Measurements from ENCODE around the gene IGSF1. TPM values are rescaled to one million over a fixed set of nuclear protein-coding genes. Genes with fewer than 3 reads are reported as not detected.
"Not testable (repeated sequence)": the region's sequence is repeated elsewhere in the genome, so short reads cannot be mapped to it uniquely, and the experiment has no call there.

IGSF1 gene
- total RNA-seq, 1 experiment from 2014 or later: not detected

DNA sequence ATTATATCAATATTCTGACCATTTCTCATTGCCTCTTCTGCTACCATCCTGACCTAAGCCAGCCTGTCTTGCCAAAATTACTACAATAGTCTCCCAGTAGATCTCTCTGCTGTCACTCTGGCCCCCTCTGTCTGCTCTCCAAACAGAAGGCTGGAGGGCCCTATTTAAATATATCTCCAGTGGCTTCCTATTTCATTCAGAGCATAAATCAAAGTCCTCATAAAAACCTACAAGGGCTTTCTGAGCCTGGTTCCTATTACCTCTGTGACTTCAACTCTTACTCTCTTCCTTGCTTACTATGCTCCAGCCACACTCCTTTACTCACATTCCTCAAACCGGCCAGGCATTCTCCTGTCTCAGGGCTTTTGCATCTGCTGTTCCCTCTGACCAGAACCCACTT lies 19.0 kb downstream of the IGSF1 start:
- no peak for DNase-seq (ENCODE audit: low spot score)

DNA sequence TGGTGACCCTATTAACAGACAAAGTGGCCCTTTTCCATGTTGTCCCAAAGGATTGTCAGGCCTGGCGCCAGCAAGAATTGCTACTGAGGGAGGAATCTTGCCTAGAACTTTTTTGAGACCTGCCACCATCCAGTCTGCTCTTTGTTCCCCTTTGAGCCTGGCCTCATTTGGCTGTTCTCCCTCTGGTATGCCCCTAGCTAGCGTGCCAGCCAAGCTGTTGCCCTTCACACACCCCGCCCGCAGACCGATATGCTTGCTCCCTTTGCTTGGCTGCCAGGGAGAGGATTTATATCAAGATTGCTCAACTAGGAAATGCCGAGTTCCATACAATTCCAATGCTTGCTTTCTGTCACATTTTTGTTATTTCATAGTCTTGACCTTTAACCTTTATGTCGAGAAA lies 24.4 kb downstream of the IGSF1 start:
- DNase-seq (ENCODE audit: low spot score): no peak

DNA sequence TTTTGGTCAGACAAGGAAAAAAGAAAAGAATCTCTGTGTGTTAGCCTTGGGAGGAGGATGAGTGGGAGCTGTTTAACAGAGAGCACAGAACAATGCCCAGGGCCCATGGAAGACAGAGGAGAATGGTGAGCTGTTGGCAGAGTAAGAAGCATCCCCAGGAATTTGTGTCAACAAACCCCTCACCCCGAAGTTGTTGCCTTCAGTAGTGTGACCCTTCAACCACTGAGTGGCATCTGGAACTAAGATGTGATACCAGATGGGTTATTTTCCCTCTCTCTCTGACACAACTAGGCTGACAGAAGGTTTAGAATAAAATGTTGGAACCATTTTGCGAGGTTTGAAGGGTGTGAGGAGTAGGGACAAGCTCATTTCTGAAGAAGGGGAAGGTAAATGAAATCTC lies 25.1 kb downstream of the IGSF1 start:
- no peak for DNase-seq (ENCODE audit: low spot score)

DNA sequence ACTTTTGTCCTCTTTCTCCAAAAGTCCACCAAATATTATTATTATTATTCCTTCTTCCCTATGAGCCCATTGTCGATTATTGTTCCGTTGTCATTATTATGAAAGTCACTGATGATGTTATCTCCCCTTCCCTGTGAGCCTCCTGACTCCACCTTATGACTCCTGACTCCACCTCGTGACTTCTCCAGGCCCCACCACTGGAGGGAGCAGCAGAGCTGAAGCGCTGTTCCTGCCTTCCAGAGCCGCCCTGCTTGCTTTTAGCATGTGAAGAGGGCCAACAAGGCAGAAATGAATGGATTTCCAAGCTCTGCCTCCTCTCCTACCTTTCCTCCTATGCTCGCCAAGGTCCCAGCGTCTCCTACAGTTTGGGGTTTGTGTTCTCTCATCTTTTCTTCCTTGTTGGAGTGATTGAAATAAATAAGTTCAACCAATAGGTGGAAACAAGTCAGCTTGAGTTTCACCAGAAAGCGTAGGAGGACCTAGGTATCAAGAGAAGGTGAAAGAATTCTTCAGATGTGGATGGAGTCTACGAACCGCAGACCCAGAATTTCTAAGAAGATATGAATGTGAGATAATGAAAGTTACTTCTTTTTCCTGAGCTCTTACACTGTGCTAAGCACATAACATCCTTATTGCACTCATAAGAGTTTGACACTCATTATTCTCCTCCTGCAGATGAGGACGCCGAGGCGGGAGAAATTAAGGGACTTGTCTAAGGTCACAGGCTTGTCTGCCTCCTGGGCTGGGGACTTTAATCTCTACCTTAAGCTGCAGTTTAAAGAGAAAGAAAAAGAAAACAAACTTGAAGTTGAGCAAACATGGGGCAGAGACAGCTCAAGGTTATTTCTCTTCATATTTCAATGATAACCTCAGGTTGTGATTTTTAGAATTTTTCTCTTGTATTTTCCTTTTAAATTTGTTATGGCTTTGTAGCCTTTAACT lies 26.1 kb downstream of the IGSF1 start:
- DNase-seq (ENCODE audit: low spot score): peak; percentile 1

DNA sequence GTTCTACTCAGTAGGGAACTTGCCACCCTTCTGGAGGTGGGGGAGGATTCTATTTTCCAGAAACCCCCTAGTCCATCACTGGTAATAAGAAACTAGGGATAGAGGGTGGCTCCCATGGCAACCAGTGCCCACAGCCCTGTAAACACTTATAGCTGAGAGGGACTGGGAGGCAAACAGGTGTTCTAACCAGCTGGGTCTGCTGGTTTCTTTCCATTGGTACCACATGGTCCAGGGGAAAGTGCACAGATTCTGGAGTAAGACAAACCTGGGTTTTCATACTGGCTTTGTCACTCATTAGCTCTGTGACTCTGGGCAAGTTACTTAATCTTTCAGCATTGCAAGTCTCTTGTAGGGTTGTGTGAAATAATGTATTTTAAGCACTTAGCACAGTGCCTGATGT lies 26.9 kb downstream of the IGSF1 start:
- DNase-seq (ENCODE audit: low spot score): no peak

DNA sequence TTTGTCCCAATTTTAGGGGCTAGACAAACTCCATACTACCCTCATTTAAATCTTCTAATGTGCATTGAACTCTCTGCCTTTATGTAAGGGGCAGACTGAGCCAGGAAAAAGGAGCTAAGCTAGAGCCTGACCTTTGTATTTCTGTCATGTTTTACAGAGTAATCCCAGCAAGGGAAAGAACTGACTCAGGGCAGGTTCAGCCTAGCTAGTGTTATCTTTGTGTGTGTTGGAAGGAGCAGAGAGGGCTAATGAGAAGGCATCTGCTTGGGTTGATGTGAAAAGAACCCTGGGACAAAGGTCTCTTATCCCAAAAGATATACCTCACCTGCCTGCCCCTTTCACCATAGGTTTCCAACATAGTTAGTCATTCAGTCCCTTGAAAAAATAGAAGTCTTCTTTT lies 31.7 kb downstream of the IGSF1 start:
- no peak for DNase-seq (ENCODE audit: low spot score)

DNA sequence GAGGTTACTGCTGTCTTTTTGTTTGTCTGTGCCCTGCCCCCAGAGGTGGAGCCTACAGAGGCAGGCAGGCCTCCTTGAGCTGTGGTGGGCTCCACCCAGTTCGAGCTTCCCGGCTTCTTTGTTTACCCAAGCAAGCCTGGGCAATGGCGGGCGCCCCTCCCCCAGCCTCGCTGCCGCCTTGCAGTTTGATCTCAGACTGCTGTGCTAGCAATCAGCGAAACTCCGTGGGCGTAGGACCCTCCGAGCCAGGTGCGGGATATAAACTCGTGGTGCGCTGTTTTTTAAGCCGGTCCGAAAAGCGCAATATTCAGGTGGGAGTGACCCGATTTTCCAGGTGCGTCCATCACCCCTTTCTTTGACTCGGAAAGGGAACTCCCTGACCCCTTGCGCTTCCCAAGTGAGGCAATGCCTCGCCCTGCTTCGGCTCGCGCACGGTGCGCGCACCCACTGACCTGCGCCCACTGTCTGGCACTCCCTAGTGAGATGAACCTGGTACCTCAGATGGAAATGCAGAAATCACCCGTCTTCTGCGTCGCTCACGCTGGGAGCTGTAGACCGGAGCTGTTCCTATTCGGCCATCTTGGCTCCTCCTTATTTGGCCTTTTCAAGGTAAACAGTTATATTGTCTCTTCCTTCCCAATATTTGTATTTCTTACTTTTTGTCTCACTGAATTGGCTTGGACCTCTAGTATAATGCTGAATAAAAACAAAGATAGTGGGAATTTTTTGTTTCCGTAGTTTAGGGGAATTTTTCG lies 37.9 kb downstream of the IGSF1 start:
- DNase-seq (ENCODE audit: low spot score): not testable (repeated sequence)

DNA sequence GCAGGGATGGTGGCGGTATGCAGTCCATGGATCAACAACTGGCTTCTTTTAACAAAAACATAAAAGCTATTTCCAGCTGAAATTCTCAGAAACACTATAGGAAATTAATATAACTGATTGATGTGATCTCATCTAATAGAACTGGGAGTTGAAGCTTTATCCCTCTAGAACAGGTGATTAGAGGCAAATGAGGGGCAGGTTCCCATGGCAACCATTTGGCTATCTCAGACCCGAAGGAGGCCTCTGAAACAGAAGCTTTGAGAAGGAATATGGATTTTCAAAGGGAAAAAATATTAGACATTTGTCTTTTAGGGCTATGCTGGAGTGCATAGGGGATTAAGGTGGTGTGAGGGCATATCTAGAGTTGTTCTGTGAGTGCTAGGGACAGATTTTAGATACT lies 50.0 kb downstream of the IGSF1 start:
- no peak for DNase-seq (ENCODE audit: low spot score)

DNA sequence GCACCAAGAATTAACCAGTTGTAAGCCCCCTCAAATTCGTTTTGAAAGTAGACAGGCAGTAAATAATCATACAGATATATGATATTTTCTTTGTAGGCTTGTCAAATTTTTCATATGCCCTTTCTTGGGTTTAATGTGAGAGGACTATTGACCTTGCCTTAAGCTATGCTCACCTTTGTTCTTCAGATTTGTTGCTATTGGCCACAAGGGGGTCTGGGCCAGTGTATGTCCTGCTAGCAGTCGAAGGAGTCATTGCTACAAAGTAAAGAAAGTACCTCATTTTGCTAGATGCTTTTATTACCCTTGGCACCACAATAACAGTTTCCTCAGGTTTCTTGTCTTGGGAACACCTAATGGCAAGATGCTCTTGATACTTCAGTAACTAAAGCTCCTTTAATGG lies 51.7 kb downstream of the IGSF1 start:
- DNase-seq (ENCODE audit: low spot score): no peak

DNA sequence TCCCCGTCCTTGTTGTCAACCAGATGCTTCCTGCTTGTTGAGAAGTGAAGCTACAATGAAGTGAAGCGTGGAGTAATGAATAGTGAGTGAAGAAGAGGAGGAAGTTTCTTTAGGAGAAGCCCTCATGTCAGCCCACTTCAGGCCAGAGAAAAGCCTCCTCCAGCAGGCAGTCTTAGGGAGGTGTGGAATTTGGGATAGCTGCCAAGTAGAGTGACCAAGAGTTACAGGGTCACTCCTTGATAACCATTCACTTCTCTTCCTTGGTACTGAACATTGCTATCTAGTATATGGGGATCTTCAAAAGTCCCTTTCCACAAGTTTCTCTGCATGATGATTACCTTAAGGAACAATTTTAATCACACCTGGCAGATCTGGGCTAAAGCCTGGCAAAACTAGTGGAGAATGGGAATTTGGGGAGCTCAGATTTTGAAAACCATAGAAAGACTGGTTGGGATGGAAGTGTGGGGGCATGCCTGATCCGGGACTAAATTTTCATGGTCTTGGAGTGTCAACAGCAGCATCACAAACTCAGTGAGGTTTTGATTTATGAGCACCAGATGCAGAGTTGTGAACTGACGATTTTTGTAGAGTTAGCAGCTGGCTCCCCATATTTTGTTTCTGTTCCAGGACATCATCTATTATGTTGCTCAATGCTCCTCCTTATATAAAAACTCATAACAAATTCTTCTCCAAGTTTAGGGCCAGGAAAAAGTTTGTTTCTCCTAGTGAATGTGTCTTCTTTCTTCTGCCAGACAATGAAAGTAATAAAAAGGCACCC lies 53.1 kb downstream of the IGSF1 start:
- no peak for DNase-seq (ENCODE audit: low spot score)

DNA sequence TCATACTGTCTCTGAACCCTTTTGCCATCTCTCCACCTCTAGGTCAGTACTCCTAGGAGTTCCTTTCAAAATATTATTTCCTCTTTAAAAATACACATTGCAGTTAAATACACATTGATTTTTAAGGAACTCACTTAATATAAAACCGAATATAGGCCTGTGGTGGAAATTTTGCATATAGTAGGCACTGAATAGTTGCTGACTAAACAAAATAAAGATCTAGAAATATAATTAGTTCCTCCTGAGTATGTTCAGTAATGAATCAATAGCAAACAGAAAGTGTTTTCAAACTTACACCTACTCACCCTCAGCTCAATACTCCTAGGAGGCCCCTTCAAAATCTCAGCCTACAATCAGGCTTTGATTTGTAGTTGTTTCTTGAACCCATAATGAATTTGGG lies 61.5 kb downstream of the IGSF1 start:
- DNase-seq (ENCODE audit: low spot score): no peak

DNA sequence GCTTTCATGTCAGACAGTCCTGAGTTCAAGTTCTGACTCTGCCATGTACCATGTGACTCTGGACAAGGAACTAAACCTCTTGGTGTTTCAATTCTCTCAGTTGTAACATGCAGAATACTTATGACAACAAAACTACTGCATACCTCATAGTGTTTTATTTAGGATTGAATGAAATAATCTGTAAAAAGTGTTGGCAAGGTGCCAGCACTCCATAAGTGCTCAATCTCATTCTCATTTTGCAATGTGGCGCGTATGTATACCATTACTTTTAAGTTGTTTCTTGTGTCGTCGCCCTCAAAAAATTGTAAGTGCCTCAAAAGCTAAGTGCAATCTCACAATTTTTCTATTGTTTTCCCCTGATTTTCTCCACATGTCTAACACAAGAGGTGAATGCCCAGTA lies 62.5 kb downstream of the IGSF1 start:
- no peak for DNase-seq (ENCODE audit: low spot score)

DNA sequence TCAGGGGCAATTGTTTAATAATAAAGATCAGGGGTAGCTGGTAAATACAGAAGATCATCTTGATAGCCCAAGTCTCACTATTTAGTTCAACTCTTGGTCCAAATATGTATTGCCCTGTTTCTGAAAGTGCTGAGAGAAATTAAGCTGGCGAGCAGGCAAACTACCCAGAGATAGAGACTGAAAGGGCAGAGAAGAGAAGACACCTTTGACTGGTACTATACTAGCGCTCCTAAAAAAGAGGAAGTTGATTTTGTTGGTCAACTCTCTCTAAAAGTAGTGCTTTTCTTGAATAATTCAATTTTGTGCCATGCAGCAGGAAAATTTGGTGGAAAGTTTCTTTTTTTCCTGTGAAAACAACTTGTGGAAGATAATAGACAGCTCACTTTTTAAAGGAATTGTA lies 64.0 kb downstream of the IGSF1 start:
- no peak for DNase-seq (ENCODE audit: low spot score)

Other genes starting within 250 kb of the IGSF1 start
- not detected in 2 replicates for gene ARHGAP36, start 231.0 kb downstream of the IGSF1 start, total RNA-seq (2014; rRNA removed; shearing (Covaris generic))